Measurements from ENCODE around the gene ZNF423. TPM values are rescaled to one million over a fixed set of nuclear protein-coding genes. Genes with fewer than 3 reads are reported as not detected.

ZNF423 gene
- polyA plus RNA-seq, 1 donor from 2014 or later, result 4.5 TPM

DNA sequence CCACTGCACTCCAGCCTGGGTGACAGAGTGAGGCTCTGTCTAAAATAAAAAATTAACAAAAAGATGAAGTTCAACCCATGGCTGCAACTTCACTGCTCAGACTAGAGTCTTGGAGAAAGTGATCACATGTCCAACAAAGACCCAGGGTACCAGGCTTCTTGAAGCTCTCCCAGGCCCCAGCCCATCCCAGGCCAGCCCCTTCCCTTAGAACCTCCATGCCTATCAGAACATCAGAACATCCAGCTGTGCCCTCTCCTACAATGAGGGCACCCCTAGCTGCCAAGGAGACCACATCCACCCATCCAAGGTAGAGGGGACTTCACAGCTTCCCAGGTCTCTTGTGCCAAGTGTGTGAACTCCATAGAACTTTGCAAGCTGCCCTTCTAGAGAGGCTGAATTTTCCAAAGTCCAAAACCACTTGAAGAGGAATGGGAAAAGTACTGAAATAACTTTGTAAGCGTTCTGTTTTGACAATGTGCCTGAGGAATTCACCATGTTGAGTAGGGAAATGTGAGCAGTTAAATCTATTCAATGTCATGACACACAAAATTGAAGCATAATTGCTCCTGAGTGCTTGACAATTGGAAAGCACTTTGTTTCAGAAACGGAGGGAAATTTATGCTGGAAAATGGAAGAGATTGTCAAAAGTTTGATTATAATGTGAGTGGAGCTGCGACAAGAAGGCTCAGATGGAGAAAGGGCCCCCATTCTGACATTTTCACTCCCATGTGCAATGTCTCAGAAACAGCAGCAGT, 230.4 kb downstream of the ZNF423 start:
- Histone ChIP-seq H3K79me2 (replicated peaks; ENCODE audit: insufficient read depth, low read length) (no peaks in the 10 kb centered on the region), H3K9me2 (ENCODE audit: insufficient read depth, low read length) (no peaks in the 10 kb centered on the region), H4K20me1 (ENCODE audit: insufficient read depth) (no peaks in the 10 kb centered on the region), H3K9ac (ENCODE audit: low read length) (no peak overlapping the region), H3F3A (ENCODE audit: insufficient read depth, low read length, poor library complexity, severe bottlenecking) (peaks cover 5% of the 10 kb centered on the region), H3K36me3 (ENCODE audit: insufficient read depth, low read length) (no peaks in the 10 kb centered on the region), H3K27ac (ENCODE audit: low read length) (peak overlapping the region; percentile 60), H3K4me2 (ENCODE audit: low read length) (no peak overlapping the region), H3K27me3 (ENCODE audit: insufficient read depth, low read depth, low read length) (no peaks in the 10 kb centered on the region), H3K9me3 (ENCODE audit: low read length) (peaks cover 5% of the 10 kb centered on the region), H3K4me3 (ENCODE audit: low read length) (no peak overlapping the region), H2AFZ (ENCODE audit: low read depth, low read length) (no peak overlapping the region)
- TF ChIP-seq, protein P1, sequence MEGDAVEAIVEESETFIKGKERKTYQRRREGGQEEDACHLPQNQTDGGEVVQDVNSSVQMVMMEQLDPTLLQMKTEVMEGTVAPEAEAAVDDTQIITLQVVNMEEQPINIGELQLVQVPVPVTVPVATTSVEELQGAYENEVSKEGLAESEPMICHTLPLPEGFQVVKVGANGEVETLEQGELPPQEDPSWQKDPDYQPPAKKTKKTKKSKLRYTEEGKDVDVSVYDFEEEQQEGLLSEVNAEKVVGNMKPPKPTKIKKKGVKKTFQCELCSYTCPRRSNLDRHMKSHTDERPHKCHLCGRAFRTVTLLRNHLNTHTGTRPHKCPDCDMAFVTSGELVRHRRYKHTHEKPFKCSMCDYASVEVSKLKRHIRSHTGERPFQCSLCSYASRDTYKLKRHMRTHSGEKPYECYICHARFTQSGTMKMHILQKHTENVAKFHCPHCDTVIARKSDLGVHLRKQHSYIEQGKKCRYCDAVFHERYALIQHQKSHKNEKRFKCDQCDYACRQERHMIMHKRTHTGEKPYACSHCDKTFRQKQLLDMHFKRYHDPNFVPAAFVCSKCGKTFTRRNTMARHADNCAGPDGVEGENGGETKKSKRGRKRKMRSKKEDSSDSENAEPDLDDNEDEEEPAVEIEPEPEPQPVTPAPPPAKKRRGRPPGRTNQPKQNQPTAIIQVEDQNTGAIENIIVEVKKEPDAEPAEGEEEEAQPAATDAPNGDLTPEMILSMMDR (IDR thresholded peaks at IDR 0.05; ENCODE audit: poor library complexity, severe bottlenecking), result peak; percentile 30
- TF ChIP-seq MXI1 (conservative IDR thresholded peaks at IDR 0.05; ENCODE audit: poor library complexity, severe bottlenecking), result peak; percentile 54
- peak; percentile 97 for TF ChIP-seq EP300 (conservative IDR thresholded peaks at IDR 0.05; ENCODE audit: poor library complexity, severe bottlenecking)
- no peak for TF ChIP-seq RAD21 (conservative IDR thresholded peaks at IDR 0.05)
- TF ChIP-seq EZH2 (IDR thresholded peaks at IDR 0.05; ENCODE audit: borderline replicate concordance, insufficient read depth, low read length, poor library complexity, severe bottlenecking), result no peak
- no peak for TF ChIP-seq SMC3 (conservative IDR thresholded peaks at IDR 0.05; ENCODE audit: poor library complexity)
- TF ChIP-seq REST (IDR thresholded peaks at IDR 0.05; ENCODE audit: borderline replicate concordance), result peak; percentile 95
- TF ChIP-seq POLR2AphosphoS5 (IDR thresholded peaks at IDR 0.05), result peak; percentile 99
- TF ChIP-seq TAF1 (IDR thresholded peaks at IDR 0.05; ENCODE audit: low read depth), result no peak

- H3K27me3 ChIP-seq (ENCODE audit: insufficient read depth, low read depth, low read length), result no peaks in the 10 kb centered on the region
- H3K36me3 ChIP-seq (ENCODE audit: insufficient read depth, low read length), result no peaks in the 10 kb centered on the region
- H4K20me1 ChIP-seq (ENCODE audit: insufficient read depth), result no peaks in the 10 kb centered on the region
- no peak overlapping the region for H2AFZ ChIP-seq (ENCODE audit: low read depth, low read length)
- no peak overlapping the region for H3K27ac ChIP-seq (ENCODE audit: low read length)
- no peaks in the 10 kb centered on the region for H3K79me2 ChIP-seq (replicated peaks; ENCODE audit: insufficient read depth, low read length)
- no peak for TF ChIP-seq MXI1 (conservative IDR thresholded peaks at IDR 0.05; ENCODE audit: poor library complexity, severe bottlenecking)
- TF ChIP-seq, protein P1 (IDR thresholded peaks at IDR 0.05; ENCODE audit: poor library complexity, severe bottlenecking), result no peak
- TF ChIP-seq REST (IDR thresholded peaks at IDR 0.05; ENCODE audit: borderline replicate concordance), result no peak
- TF ChIP-seq EP300 (conservative IDR thresholded peaks at IDR 0.05; ENCODE audit: poor library complexity, severe bottlenecking), result no peak
- no peak for TF ChIP-seq POLR2AphosphoS5 (IDR thresholded peaks at IDR 0.05)
- TF ChIP-seq TAF1 (IDR thresholded peaks at IDR 0.05; ENCODE audit: low read depth), result no peak
- no peak for TF ChIP-seq EZH2 (IDR thresholded peaks at IDR 0.05; ENCODE audit: borderline replicate concordance, insufficient read depth, low read length, poor library complexity, severe bottlenecking)
- no peak for TF ChIP-seq RAD21 (conservative IDR thresholded peaks at IDR 0.05)
- no peak for TF ChIP-seq SMC3 (conservative IDR thresholded peaks at IDR 0.05; ENCODE audit: poor library complexity)
- no peaks in the 10 kb centered on the region for H3K9me2 ChIP-seq (ENCODE audit: insufficient read depth, low read length)
- H3K4me3 ChIP-seq (ENCODE audit: low read length), result no peak overlapping the region
- H3F3A ChIP-seq (ENCODE audit: insufficient read depth, low read length, poor library complexity, severe bottlenecking), result peaks cover 5% of the 10 kb centered on the region
- H3K9me3 ChIP-seq (ENCODE audit: low read length), result no peaks in the 10 kb centered on the region
- H3K4me2 ChIP-seq (ENCODE audit: low read length), result no peak overlapping the region
- H3K9ac ChIP-seq (ENCODE audit: low read length), result no peak overlapping the region
Observed at GRCh38 chr16:49623501-49624266, 232.2 kb downstream of the ZNF423 start.
